ENCODE measurements around the gene KLHDC8A. TPM values are rescaled to one million over a fixed set of nuclear protein-coding genes. Genes with fewer than 3 reads are reported as not detected.
A peak's percentile ranks its signal among the peaks of the same experiment; 100 is the strongest.

The KLHDC8A gene
- total RNA-seq, 6 experiments from 2014 or later: not detected

DNA sequence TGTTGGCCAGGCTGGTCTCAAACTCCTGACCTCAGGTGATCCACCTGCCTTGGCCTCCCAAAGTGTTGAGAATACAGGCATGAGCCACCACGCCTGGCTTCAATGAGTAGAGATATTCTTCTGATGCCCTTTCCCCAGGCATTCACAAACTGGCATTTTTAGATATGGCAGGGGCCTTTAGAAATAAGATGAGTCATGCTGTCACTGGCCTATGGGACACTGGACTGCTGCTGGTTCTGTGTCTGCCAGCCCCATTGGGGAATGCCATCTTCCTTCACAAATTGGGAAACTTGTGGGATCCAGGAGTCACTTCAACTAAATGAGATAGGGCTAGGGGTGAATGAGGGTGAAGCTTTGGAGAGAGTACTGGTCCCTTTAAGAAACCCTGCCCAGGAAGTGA lies 16.0 kb downstream of the KLHDC8A start:
- TF ChIP-seq, protein P1, sequence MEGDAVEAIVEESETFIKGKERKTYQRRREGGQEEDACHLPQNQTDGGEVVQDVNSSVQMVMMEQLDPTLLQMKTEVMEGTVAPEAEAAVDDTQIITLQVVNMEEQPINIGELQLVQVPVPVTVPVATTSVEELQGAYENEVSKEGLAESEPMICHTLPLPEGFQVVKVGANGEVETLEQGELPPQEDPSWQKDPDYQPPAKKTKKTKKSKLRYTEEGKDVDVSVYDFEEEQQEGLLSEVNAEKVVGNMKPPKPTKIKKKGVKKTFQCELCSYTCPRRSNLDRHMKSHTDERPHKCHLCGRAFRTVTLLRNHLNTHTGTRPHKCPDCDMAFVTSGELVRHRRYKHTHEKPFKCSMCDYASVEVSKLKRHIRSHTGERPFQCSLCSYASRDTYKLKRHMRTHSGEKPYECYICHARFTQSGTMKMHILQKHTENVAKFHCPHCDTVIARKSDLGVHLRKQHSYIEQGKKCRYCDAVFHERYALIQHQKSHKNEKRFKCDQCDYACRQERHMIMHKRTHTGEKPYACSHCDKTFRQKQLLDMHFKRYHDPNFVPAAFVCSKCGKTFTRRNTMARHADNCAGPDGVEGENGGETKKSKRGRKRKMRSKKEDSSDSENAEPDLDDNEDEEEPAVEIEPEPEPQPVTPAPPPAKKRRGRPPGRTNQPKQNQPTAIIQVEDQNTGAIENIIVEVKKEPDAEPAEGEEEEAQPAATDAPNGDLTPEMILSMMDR (IDR thresholded peaks at IDR 0.05): no peak
- no peak for DNase-seq
- Mint-ChIP-seq H3K27ac (no peak overlapping the region), H3K36me3 (ENCODE audit: low read depth) (no peaks in the 10 kb centered on the region), H3K4me3 (no peak overlapping the region), H3K9me3 (no peaks in the 10 kb centered on the region), H3K4me1 (ENCODE audit: low read depth) (no peaks in the 10 kb centered on the region), H3K27me3 (ENCODE audit: insufficient read depth) (peaks cover 47% of the 10 kb centered on the region)

DNA sequence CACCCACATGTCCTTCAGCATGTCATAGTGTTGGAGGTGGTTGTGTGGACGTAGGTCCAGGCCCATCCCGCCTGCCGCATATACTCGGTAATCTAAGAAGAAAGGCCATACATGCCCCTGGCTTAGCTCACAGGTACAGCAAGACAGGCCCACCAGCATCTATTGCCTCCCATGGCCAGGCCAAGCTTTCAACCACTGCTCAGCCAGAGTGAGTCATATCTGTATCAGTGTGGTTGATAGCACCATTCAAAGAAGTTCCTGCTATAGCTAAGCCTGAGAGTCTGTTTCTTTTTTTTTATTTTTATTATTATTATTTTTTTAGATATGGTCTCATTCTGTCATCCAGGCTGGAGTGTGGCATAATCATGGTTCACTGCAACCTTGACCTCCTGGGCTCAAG lies 17.0 kb downstream of the KLHDC8A start:
- Mint-ChIP-seq H3K27ac (no peak overlapping the region), H3K36me3 (ENCODE audit: low read depth) (no peaks in the 10 kb centered on the region), H3K27me3 (ENCODE audit: insufficient read depth) (peaks cover 42% of the 10 kb centered on the region), H3K9me3 (no peaks in the 10 kb centered on the region), H3K4me3 (no peak overlapping the region), H3K4me1 (ENCODE audit: low read depth) (no peaks in the 10 kb centered on the region)
- TF ChIP-seq, protein P1 (IDR thresholded peaks at IDR 0.05): no peak
- DNase-seq: no peak

DNA sequence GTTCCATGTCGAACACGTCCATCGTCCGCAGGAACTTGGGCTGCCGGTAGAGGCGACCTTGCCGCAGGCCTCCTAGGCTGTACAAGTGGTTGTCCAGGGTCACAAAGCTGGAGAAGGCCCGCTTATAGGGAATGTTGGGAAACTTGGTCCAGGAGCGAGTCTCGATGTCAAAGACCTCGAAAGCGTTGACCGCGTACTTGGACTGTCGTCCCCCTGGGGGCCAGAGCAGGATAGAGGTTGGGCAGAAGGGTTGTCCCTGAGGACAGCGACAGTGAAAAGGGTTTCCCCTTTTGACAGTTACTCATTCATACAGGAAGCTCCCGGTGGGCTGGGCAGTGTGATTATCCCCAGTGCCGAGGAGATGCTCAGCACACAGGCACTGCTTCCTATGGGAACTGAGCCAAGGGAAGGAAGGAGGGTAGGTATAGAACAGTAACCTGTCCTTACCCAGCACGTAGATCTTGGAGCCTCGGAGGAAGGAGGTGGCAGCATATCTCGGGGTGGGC lies 17.5 kb downstream of the KLHDC8A start:
- no peaks in the 10 kb centered on the region for H3K4me1 Mint-ChIP-seq (ENCODE audit: low read depth)
- H3K27ac Mint-ChIP-seq: no peak overlapping the region
- H3K4me3 Mint-ChIP-seq: no peak overlapping the region
- TF ChIP-seq, protein P1 (IDR thresholded peaks at IDR 0.05): no peak
- no peak for DNase-seq
- H3K27me3 Mint-ChIP-seq (ENCODE audit: insufficient read depth): peaks cover 38% of the 10 kb centered on the region
- no peaks in the 10 kb centered on the region for H3K9me3 Mint-ChIP-seq
- H3K36me3 Mint-ChIP-seq (ENCODE audit: low read depth): no peaks in the 10 kb centered on the region

DNA sequence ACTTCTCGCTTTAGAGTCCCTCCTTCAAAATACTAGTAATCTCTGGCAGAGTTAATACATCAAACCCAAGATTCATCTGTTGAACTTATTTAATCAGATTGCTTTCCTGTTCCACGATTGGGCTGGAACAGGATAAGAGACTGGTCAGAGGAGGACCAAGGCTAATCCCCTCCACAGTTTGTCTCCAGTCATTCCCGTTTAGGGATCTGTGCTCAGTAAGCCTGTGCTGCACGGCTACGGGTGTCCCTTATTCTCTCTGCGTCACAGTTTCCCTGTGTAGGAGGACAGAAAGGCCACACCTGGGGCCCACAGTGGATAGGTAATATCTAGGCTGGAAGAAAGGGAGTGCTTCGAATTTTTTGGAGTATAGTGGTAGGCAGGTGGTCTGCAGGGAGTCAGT lies 18.7 kb downstream of the KLHDC8A start:
- no peak overlapping the region for H3K27ac Mint-ChIP-seq
- H3K36me3 Mint-ChIP-seq (ENCODE audit: low read depth): no peaks in the 10 kb centered on the region
- H3K4me1 Mint-ChIP-seq (ENCODE audit: low read depth): no peaks in the 10 kb centered on the region
- no peaks in the 10 kb centered on the region for H3K9me3 Mint-ChIP-seq
- DNase-seq: no peak
- peaks cover 41% of the 10 kb centered on the region for H3K27me3 Mint-ChIP-seq (ENCODE audit: insufficient read depth)
- no peak overlapping the region for H3K4me3 Mint-ChIP-seq
- TF ChIP-seq, protein P1 (IDR thresholded peaks at IDR 0.05): no peak

DNA sequence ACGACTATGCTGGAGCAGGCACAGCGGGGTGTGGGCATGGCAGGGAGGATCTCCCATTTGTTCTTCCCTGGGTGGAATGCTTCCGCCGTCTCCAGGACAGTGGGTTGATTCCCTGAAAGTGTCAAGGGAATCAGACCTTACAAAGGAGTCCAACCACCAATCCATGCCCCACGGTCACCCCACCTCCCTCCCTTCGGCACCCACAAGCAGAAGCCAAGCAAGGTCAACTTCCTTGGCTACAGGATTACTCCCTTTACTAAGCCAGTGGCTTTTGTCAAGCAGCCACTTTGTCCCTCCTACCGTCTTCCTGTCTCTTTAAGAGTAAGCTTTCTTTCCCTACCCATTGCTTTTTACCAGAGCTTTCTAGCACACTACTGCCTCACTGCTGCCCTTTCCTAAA lies 19.2 kb downstream of the KLHDC8A start:
- H3K4me1 Mint-ChIP-seq (ENCODE audit: low read depth): no peaks in the 10 kb centered on the region
- peaks cover 36% of the 10 kb centered on the region for H3K27me3 Mint-ChIP-seq (ENCODE audit: insufficient read depth)
- TF ChIP-seq, protein P1 (IDR thresholded peaks at IDR 0.05): no peak
- no peak for DNase-seq
- H3K4me3 Mint-ChIP-seq: no peak overlapping the region
- no peaks in the 10 kb centered on the region for H3K36me3 Mint-ChIP-seq (ENCODE audit: low read depth)
- H3K27ac Mint-ChIP-seq: no peak overlapping the region
- no peaks in the 10 kb centered on the region for H3K9me3 Mint-ChIP-seq

DNA sequence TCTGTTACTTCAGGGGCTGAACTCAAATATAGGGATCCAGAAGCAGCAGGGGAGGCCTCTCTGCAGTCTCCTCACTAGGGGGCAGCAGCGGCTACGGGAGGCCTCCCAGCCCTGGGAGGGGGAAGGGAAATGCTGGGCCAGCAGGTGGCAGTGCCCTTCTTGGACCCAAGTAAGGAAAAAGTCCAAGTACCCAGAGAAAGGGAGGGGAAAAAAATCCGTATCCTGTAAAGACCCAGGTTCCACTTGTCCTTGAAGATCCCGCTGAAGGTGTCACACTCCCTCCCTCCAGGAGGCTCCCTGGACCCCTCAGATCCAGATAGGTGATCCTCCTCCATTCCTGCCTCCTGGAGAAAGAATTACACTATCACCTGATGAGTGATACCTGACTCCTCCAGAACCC lies 21.0 kb downstream of the KLHDC8A start:
- H3K27ac Mint-ChIP-seq: no peak overlapping the region
- peaks cover 40% of the 10 kb centered on the region for H3K27me3 Mint-ChIP-seq (ENCODE audit: insufficient read depth)
- no peaks in the 10 kb centered on the region for H3K36me3 Mint-ChIP-seq (ENCODE audit: low read depth)
- no peaks in the 10 kb centered on the region for H3K4me1 Mint-ChIP-seq (ENCODE audit: low read depth)
- H3K9me3 Mint-ChIP-seq: no peaks in the 10 kb centered on the region
- no peak overlapping the region for H3K4me3 Mint-ChIP-seq
- peak; percentile 68 for DNase-seq
- TF ChIP-seq, protein P1 (IDR thresholded peaks at IDR 0.05): peak; percentile 91

All from HFFc6 (cell line).